BJ (cell line): ENCODE results near the gene ZNF292. TPM values are rescaled to one million over a fixed set of nuclear protein-coding genes. Genes with fewer than 3 reads are reported as not detected.

ENCODE experiments used
- CTCF ChIA-PET: fragments of 350-600 bp; formaldehyde crosslinking; extraction: SDS; loops from one replicate; lab custom pipeline; 2021; ENCODE audit warnings: antibody characterized with exemption, inconsistent platforms; lab: Yijun Ruan, JAX
- POLR2A ChIA-PET: fragments of 300-600 bp; sonication (Branson Sonifier 250); formaldehyde crosslinking; extraction: SDS; loops from one replicate; lab custom pipeline; 2021; ENCODE audit warnings: antibody characterized with exemption; lab: Charles Lee
- DNase-seq: peaks from one replicate; pipeline ENCODE4 v3.0.0-alpha.2; 2011; ENCODE audit warnings: low read depth
- H3K27me3 ChIP-seq: 2 replicates; pipeline ENCODE4 v1.6.0; 2011; ENCODE audit warnings: low read length; ENCODE audit not compliant: control insufficient read depth, insufficient read depth
- H3K36me3 ChIP-seq: 2 replicates; pipeline ENCODE4 v1.5.1; 2011; ENCODE audit warnings: low read length; ENCODE audit not compliant: control insufficient read depth, insufficient read depth
- H3K4me3 ChIP-seq: 2 replicates; pipeline ENCODE4 v1.5.1; 2011; ENCODE audit warnings: low read depth, mild to moderate bottlenecking, control low read depth, low read length
- polyA plus RNA-seq: library from polyadenylated mRNA; depleted of rRNA; stranded (reverse); fragments of >200 nt; gene quantifications from 2 replicates; pipeline ENCODE4 v1.2.3, GENCODE V29; 2011
- TF ChIP-seq, protein P1 (sequence below): IDR thresholded peaks from 2 replicates; pipeline ENCODE4 v1.5.1; 2011; ENCODE audit warnings: low read depth, mild to moderate bottlenecking, control low read depth, inconsistent platforms, low read length, moderate library complexity; ENCODE audit not compliant: insufficient read depth

Gene ZNF292
- polyA plus RNA-seq, 1 experiment, result 4.1 TPM

DNA sequence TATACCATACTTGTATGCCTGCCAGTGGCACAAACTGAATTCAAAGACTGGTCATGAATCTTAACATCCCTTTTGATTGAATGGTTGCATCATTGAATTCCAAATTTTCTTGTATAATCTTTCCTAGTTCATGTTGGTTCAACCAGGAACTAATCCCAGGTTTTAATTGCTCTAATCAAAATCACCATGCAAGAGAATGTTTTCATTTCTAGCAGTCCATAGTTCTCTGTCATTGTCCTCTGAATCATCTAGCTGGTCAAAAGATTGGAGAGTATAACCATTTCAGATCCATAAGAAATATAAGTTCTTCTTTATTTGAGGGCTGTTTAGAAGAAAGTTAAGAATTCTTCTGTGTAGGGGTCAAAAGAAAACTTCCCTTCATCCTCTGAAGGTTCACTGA, 57.2 kb downstream of the ZNF292 start:
- Histone ChIP-seq H3K4me3 (no peak overlapping the region), H3K36me3 (no peaks in the 10 kb centered on the region), H3K27me3 (no peaks in the 10 kb centered on the region)
- TF ChIP-seq, protein P1, sequence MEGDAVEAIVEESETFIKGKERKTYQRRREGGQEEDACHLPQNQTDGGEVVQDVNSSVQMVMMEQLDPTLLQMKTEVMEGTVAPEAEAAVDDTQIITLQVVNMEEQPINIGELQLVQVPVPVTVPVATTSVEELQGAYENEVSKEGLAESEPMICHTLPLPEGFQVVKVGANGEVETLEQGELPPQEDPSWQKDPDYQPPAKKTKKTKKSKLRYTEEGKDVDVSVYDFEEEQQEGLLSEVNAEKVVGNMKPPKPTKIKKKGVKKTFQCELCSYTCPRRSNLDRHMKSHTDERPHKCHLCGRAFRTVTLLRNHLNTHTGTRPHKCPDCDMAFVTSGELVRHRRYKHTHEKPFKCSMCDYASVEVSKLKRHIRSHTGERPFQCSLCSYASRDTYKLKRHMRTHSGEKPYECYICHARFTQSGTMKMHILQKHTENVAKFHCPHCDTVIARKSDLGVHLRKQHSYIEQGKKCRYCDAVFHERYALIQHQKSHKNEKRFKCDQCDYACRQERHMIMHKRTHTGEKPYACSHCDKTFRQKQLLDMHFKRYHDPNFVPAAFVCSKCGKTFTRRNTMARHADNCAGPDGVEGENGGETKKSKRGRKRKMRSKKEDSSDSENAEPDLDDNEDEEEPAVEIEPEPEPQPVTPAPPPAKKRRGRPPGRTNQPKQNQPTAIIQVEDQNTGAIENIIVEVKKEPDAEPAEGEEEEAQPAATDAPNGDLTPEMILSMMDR, result no peak
- no peak for DNase-seq
- POLR2A ChIA-PET, result no interaction called here
- CTCF ChIA-PET, result interaction anchor here (0.5 to 1.2 kb wide), 2 partner anchors 11 to 146 kb away, joined by 3 to 4 read pairs; no protein-coding TSS in a partner anchor

DNA sequence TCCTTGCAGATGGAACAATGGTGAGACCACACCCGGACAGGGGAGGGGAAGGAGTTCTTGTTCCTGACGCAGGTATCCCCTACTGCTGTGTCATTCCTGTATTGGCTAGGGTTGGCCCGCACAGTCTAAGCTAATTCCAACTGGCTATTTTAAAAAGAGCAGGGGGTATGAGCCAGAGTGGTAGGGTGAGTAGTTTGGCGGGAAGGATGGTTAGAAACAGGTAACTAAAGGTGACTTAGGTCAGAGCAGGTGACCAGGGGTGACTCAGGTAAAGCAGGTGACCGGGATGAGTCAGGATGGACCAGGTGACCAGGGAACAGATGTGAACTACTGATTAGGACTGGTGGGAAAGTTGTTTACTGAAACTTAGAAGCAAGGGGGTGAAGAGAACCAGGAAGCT, 58.0 kb downstream of the ZNF292 start:
- H3K27me3 ChIP-seq, result no peaks in the 10 kb centered on the region
- ChIA-PET CTCF (no interaction called here), POLR2A (no interaction called here)
- no peak for DNase-seq
- no peak overlapping the region for H3K4me3 ChIP-seq
- TF ChIP-seq, protein P1, result no peak
- H3K36me3 ChIP-seq, result no peaks in the 10 kb centered on the region

DNA sequence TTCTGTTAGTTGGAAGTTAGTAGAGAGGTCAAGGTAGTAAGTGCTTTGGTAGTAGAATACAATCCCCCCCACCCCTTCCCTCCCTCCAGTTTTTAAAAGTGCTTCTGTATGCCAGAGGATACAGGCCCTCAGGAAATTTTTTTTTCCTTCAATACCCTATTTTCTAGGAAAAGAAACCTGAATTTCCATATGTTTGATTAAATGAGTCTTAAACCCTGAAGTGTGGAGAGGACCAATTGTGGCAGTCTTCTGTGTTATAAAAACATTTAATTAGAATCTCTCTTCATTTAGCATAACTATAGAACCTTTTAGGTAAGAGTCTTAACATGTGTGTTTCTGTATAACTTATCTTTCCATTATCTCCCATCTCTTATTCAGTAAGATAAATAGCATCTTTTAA, 59.5 kb downstream of the ZNF292 start:
- TF ChIP-seq, protein P1, result no peak
- no peak for DNase-seq
- H3K27me3 ChIP-seq, result no peaks in the 10 kb centered on the region
- no peak overlapping the region for H3K4me3 ChIP-seq
- ChIA-PET POLR2A (no interaction called here), CTCF (no interaction called here)
- peaks cover 1% of the 10 kb centered on the region; the same call in 1 of the 2 replicates for H3K36me3 ChIP-seq

DNA sequence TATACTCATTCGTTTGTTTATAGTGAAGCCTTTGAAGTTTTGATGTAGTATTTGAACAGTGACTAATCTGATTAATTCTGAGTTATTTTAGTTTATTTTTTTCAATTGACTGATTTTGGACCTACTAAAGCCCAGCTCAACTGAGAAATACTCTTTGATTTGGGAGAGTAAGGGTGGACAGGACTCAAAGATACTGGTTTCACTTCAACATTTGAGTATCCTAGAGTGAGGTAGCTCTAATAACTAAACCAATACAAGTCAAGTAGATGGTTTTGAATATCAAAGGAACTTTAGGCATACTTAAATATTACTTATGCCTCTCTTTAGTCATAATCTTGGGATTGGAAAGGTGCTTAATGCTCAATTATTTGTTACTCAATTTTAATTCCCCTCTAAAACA, 65.6 kb downstream of the ZNF292 start:
- ChIA-PET POLR2A (no interaction called here), CTCF (no interaction called here)
- no peak for DNase-seq
- H3K4me3 ChIP-seq, result no peak overlapping the region
- H3K27me3 ChIP-seq, result no peaks in the 10 kb centered on the region
- TF ChIP-seq, protein P1, result no peak
- peaks cover 6% of the 10 kb centered on the region for H3K36me3 ChIP-seq

DNA sequence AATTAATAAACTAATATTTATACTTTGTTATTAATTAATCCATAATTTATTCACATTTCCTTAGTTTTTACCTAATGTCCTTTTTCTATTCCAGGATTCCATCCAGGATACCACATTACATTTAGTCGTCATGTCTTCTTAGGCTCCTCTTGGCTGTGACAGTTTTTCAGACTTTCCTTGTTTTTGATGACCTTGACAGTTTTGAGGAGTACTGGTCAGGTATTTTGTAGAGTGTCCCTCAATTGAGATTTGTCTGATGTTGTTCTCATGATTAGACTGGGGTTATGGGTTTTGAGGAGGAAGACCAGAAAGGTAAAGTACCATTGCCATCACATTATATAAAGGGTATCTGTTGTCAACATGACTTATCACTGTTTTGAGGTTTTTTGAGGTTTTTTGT, 67.3 kb downstream of the ZNF292 start:
- ChIA-PET CTCF (no interaction called here), POLR2A (no interaction called here)
- Histone ChIP-seq H3K36me3 (peaks cover 6% of the 10 kb centered on the region), H3K27me3 (no peaks in the 10 kb centered on the region), H3K4me3 (no peak overlapping the region)
- TF ChIP-seq, protein P1, result no peak
- no peak for DNase-seq
